ENCODE data around the gene LRBA. TPM values are rescaled to one million over a fixed set of nuclear protein-coding genes. Genes with fewer than 3 reads are reported as not detected.

LRBA gene
- total RNA-seq, 2 donors from 2014 or later: 30.9 to 33.7 TPM

GRCh38 chr4:150694438-150694837, 320.6 kb downstream of the LRBA start:
- DNase-seq (ENCODE audit: low spot score) (no peak), ATAC-seq (ENCODE audit: insufficient number of reproducible peaks, low FRiP score, low read depth) (no peak)
- Histone ChIP-seq H3K27me3 (replicated peaks; ENCODE audit: insufficient read depth) (no peaks in the 10 kb centered on the region), H3K9me3 (no peaks in the 10 kb centered on the region), H3K36me3 (no peaks in the 10 kb centered on the region), H3K4me3 (no peak overlapping the region), H3K27ac (no peak overlapping the region), H3K4me1 (ENCODE audit: control insufficient read depth in 1 of 2, low read depth in 2 of 2) (no peaks in the 10 kb centered on the region)
- TF ChIP-seq CTCF (IDR thresholded peaks at IDR 0.05): no peak

- no peak for DNase-seq (ENCODE audit: low spot score)
- Histone ChIP-seq H3K36me3 (no peaks in the 10 kb centered on the region), H3K27me3 (replicated peaks; ENCODE audit: insufficient read depth) (no peaks in the 10 kb centered on the region), H3K9me3 (no peaks in the 10 kb centered on the region), H3K4me3 (no peak overlapping the region), H3K4me1 (ENCODE audit: control insufficient read depth in 1 of 2, low read depth in 2 of 2) (no peaks in the 10 kb centered on the region), H3K27ac (no peak overlapping the region)
- TF ChIP-seq CTCF (IDR thresholded peaks at IDR 0.05): no peak
- no peak for ATAC-seq (ENCODE audit: insufficient number of reproducible peaks, low FRiP score, low read depth)
Observed at GRCh38 chr4:150683775-150684350, 331.2 kb downstream of the LRBA start.

- Histone ChIP-seq H3K4me3 (no peak overlapping the region), H3K27ac (no peak overlapping the region), H3K9me3 (no peaks in the 10 kb centered on the region), H3K4me1 (ENCODE audit: control insufficient read depth in 1 of 2, low read depth in 2 of 2) (no peaks in the 10 kb centered on the region), H3K36me3 (no peaks in the 10 kb centered on the region), H3K27me3 (replicated peaks; ENCODE audit: insufficient read depth) (no peaks in the 10 kb centered on the region)
- ATAC-seq (ENCODE audit: insufficient number of reproducible peaks, low FRiP score, low read depth): no peak
- DNase-seq (ENCODE audit: low spot score): no peak
- TF ChIP-seq CTCF (IDR thresholded peaks at IDR 0.05): no peak
Observed at GRCh38 chr4:150682126-150682525, 333.0 kb downstream of the LRBA start.

- H3K4me1 ChIP-seq (ENCODE audit: control insufficient read depth in 1 of 2, low read depth in 2 of 2): no peaks in the 10 kb centered on the region
- no peak for ATAC-seq (ENCODE audit: insufficient number of reproducible peaks, low FRiP score, low read depth)
- H3K9me3 ChIP-seq: no peaks in the 10 kb centered on the region
- no peak for DNase-seq (ENCODE audit: low spot score)
- H3K4me3 ChIP-seq: no peak overlapping the region
- no peak overlapping the region for H3K27ac ChIP-seq
- no peak for TF ChIP-seq CTCF (IDR thresholded peaks at IDR 0.05)
- H3K36me3 ChIP-seq: no peaks in the 10 kb centered on the region
- no peaks in the 10 kb centered on the region for H3K27me3 ChIP-seq (replicated peaks; ENCODE audit: insufficient read depth)
Observed at GRCh38 chr4:150681063-150681462, 334.0 kb downstream of the LRBA start.

- Histone ChIP-seq H3K4me1 (ENCODE audit: control insufficient read depth in 1 of 2, low read depth in 2 of 2) (no peaks in the 10 kb centered on the region), H3K27ac (no peak overlapping the region)
Observed at GRCh38 chr4:150680651-150681050, 334.4 kb downstream of the LRBA start.

More at GRCh38 chr4:150680651-150681050, 334.4 kb downstream of the LRBA start:
- H3K27me3 ChIP-seq (replicated peaks; ENCODE audit: insufficient read depth): no peaks in the 10 kb centered on the region
- no peak for DNase-seq (ENCODE audit: low spot score)
- no peak overlapping the region for H3K4me3 ChIP-seq
- no peaks in the 10 kb centered on the region for H3K36me3 ChIP-seq
- no peak for ATAC-seq (ENCODE audit: insufficient number of reproducible peaks, low FRiP score, low read depth)
- no peaks in the 10 kb centered on the region for H3K9me3 ChIP-seq
- no peak for TF ChIP-seq CTCF (IDR thresholded peaks at IDR 0.05)

Measured in thoracic aorta (tissue), 2 donors.